H9 (cell line): ENCODE results near the gene MYCBPAP. TPM values are rescaled to one million over a fixed set of nuclear protein-coding genes. Genes with fewer than 3 reads are reported as not detected.

Experiments
- DNase-seq: peaks from one replicate; pipeline ENCODE4 v3.0.0-alpha.2; 2017
- H2AFZ ChIP-seq: one replicate; pipeline ENCODE4 v1.6.1; 2013; ENCODE audit warnings: mild to moderate bottlenecking, low read length, control low read depth, moderate library complexity
- H2AK5ac ChIP-seq: 2 replicates; pipeline ENCODE4 v1.6.1; 2013; ENCODE audit warnings: low read length, control low read depth, mixed read lengths; ENCODE audit not compliant: insufficient read length
- H2BK120ac ChIP-seq: one replicate; pipeline ENCODE4 v1.6.1; 2013; ENCODE audit warnings: low read depth, mild to moderate bottlenecking, low read length, control low read depth, inconsistent platforms; ENCODE audit not compliant: poor library complexity, severe bottlenecking
- H2BK12ac ChIP-seq: 2 replicates; pipeline ENCODE4 v1.6.1; 2013; ENCODE audit warnings: low read length, control low read depth, mixed read lengths, low read depth; ENCODE audit not compliant: insufficient read length
- H2BK15ac ChIP-seq: 2 replicates; pipeline ENCODE4 v1.6.1; 2013; ENCODE audit warnings: low read depth, low read length, control low read depth
- H2BK20ac ChIP-seq: one replicate; pipeline ENCODE4 v1.6.1; 2013; ENCODE audit warnings: low read depth, mild to moderate bottlenecking, low read length, control low read depth, inconsistent platforms; ENCODE audit not compliant: poor library complexity, severe bottlenecking
- H2BK5ac ChIP-seq: 2 replicates; pipeline ENCODE4 v1.6.1; 2013; ENCODE audit warnings: low read length, control low read depth, mixed read lengths; ENCODE audit not compliant: insufficient read length
- H3K14ac ChIP-seq: 2 replicates; pipeline ENCODE4 v1.6.1; 2013; ENCODE audit warnings: low read length, control low read depth; ENCODE audit not compliant: insufficient read depth
- H3K18ac ChIP-seq: 2 replicates; pipeline ENCODE4 v1.6.1; 2013; ENCODE audit warnings: low read depth, mild to moderate bottlenecking, mixed read lengths, low read length, control low read depth; ENCODE audit not compliant: insufficient read length
- H3K23ac ChIP-seq: 2 replicates; pipeline ENCODE4 v1.6.1; 2013; ENCODE audit warnings: low read length, control low read depth, mixed read lengths, low read depth; ENCODE audit not compliant: insufficient read length
- H3K23me2 ChIP-seq: 2 replicates; pipeline ENCODE4 v1.6.1; 2013; ENCODE audit warnings: low read depth, mild to moderate bottlenecking, mixed read lengths, low read length, control low read depth; ENCODE audit not compliant: insufficient read length, poor library complexity, severe bottlenecking
- H3K27ac ChIP-seq: 2 replicates; pipeline ENCODE4 v1.5.1; 2013; ENCODE audit warnings: low read length, control low read depth, mixed read lengths, low read depth; ENCODE audit not compliant: insufficient read length
- H3K27me3 ChIP-seq: 2 replicates; pipeline ENCODE4 v1.6.1; 2013; ENCODE audit warnings: low read length, control low read depth, inconsistent platforms; ENCODE audit not compliant: insufficient read depth
- H3K4ac ChIP-seq: 2 replicates; pipeline ENCODE4 v1.6.1; 2013; ENCODE audit warnings: low read depth, mild to moderate bottlenecking, control low read depth, inconsistent platforms, low read length, moderate library complexity
- H3K4me1 ChIP-seq: 2 replicates; pipeline ENCODE4 v1.6.1; 2013; ENCODE audit warnings: low read length, control low read depth, inconsistent platforms; ENCODE audit not compliant: insufficient read depth
- H3K4me2 ChIP-seq: 2 replicates; pipeline ENCODE4 v1.6.1; 2013; ENCODE audit warnings: low read length, control low read depth, mixed read lengths; ENCODE audit not compliant: insufficient read length, insufficient read depth
- H3K56ac ChIP-seq: 2 replicates; pipeline ENCODE4 v1.6.1; 2013; ENCODE audit warnings: low read depth, mild to moderate bottlenecking, mixed read lengths, low read length, control low read depth; ENCODE audit not compliant: insufficient read length
- H3K79me1 ChIP-seq: 2 replicates; pipeline ENCODE4 v1.6.1; 2013; ENCODE audit warnings: low read depth, mild to moderate bottlenecking, moderate library complexity, low read length, control low read depth, inconsistent platforms; ENCODE audit not compliant: insufficient read depth, poor library complexity, severe bottlenecking
- H3K79me2 ChIP-seq: 2 replicates; pipeline ENCODE4 v1.6.1; 2013; ENCODE audit warnings: low read length, control low read depth, inconsistent platforms; ENCODE audit not compliant: insufficient read depth
- H3K9ac ChIP-seq: 2 replicates; pipeline ENCODE4 v1.6.1; 2013; ENCODE audit warnings: low read length, control low read depth, mixed read lengths; ENCODE audit not compliant: insufficient read length; ENCODE audit errors: extremely low read depth
- H3K9me3 ChIP-seq: one replicate; pipeline ENCODE4 v1.6.1; 2013; ENCODE audit warnings: low read depth, low read length, inconsistent platforms; ENCODE audit not compliant: control insufficient read depth
- H3T11ph ChIP-seq: one replicate; pipeline ENCODE4 v1.6.1; 2013; ENCODE audit warnings: mild to moderate bottlenecking, low read length, control low read depth, inconsistent platforms
- H4K20me1 ChIP-seq: one replicate; pipeline ENCODE4 v1.6.1; 2013; ENCODE audit not compliant: control insufficient read depth, insufficient read length, insufficient read depth
- H4K5ac ChIP-seq: 2 replicates; pipeline ENCODE4 v1.6.1; 2013; ENCODE audit warnings: low read depth, mild to moderate bottlenecking, mixed read lengths, low read length, control low read depth; ENCODE audit not compliant: insufficient read length
- H4K8ac ChIP-seq: replicated peaks from 2 replicates; pipeline ENCODE4 v1.6.1; 2013; ENCODE audit warnings: low read length, control low read depth, mixed read lengths, low read depth; ENCODE audit not compliant: insufficient read length
- H4K91ac ChIP-seq: 2 replicates; pipeline ENCODE4 v1.6.1; 2013; ENCODE audit warnings: low read depth, mild to moderate bottlenecking, moderate library complexity, mixed read lengths, low read length, control low read depth; ENCODE audit not compliant: insufficient read length
- H3K27ac Mint-ChIP-seq, 3 experiments: 2 replicates in 2 of 3; 3 replicates in 1 of 3; pipeline ENCODE4 v1.8.0; 2020 to 2021; ENCODE audit warnings: mixed read lengths in 3 of 3, mild to moderate bottlenecking in 1 of 3, moderate library complexity in 1 of 3
- H3K27me3 Mint-ChIP-seq: 2 replicates; pipeline ENCODE4 v1.8.0; 2021; ENCODE audit warnings: low read depth, mild to moderate bottlenecking, moderate library complexity, mixed read lengths
- H3K36me3 Mint-ChIP-seq, 3 experiments: 2 replicates in 2 of 3; 3 replicates in 1 of 3; pipeline ENCODE4 v1.8.0; 2020 to 2021; ENCODE audit warnings: low read depth in 3 of 3, mixed read lengths in 3 of 3; ENCODE audit not compliant: insufficient read depth in 1 of 3
- H3K4me1 Mint-ChIP-seq, 2 experiments: 2 replicates each; pipeline ENCODE4 v1.8.0; 2020; ENCODE audit warnings: mixed read lengths in 2 of 2
- H3K4me3 Mint-ChIP-seq, 2 experiments: 2 replicates in 1 of 2; 3 replicates in 1 of 2; pipeline ENCODE4 v1.8.0; 2020 to 2021; ENCODE audit warnings: mild to moderate bottlenecking in 2 of 2, mixed read lengths in 2 of 2, moderate library complexity in 1 of 2
- H3K9me3 Mint-ChIP-seq, 2 experiments: 2 replicates in 1 of 2; 3 replicates in 1 of 2; pipeline ENCODE4 v1.8.0; 2020; ENCODE audit warnings: mild to moderate bottlenecking in 2 of 2, mixed read lengths in 2 of 2, moderate library complexity in 1 of 2
- CTCF ChIP-seq: fragments of 200-600 bp; sonication (generic); conservative IDR thresholded peaks from 3 replicates; pipeline ENCODE4 v1.8.0; 2021; ENCODE audit warnings: antibody characterized with exemption, mild to moderate bottlenecking
- WGBS: extraction: QIAGEN DNeasy Blood & Tissue Kit; methylation state at CpG from one replicate; pipeline ENCODE4 v1.1.7; 2013; ENCODE audit warnings: missing lambda C conversion rate, low lambda C conversion rate, mixed read lengths; ENCODE audit not compliant: insufficient read length; ENCODE audit errors: extremely low coverage; 5-methylcytosine and 5-hydroxymethylcytosine counted together
- total RNA-seq: library from RNA; stranded (reverse); gene quantifications from 2 replicates; pipeline ENCODE4 v1.2.1, GENCODE V29; 2021

The MYCBPAP gene
- total RNA-seq, 1 experiment from 2014 or later, result 1.7 TPM

- Histone ChIP-seq H3K79me2 (no peaks in the 10 kb centered on the region), H3K4ac (no peak overlapping the region), H3K18ac (no peak overlapping the region), H4K91ac (no peak overlapping the region), H3K4me2 (no peak overlapping the region), H2BK20ac (no peak overlapping the region), H2AFZ (no peak overlapping the region), H3K14ac (no peak overlapping the region), H3K79me1 (no peaks in the 10 kb centered on the region), H2BK12ac (no peak overlapping the region), H2AK5ac (no peak overlapping the region), H3K23me2 (peaks cover 4% of the 10 kb centered on the region), H2BK5ac (no peak overlapping the region), H4K20me1 (no peaks in the 10 kb centered on the region), H4K5ac (no peak overlapping the region), H3K23ac (no peak overlapping the region), H3K27me3 (peaks cover 10% of the 10 kb centered on the region; the same call in 1 of the 2 replicates), H2BK15ac (no peak overlapping the region), H3K56ac (no peak overlapping the region), H3K4me1 (peaks cover 3% of the 10 kb centered on the region; the same call in 1 of the 2 replicates), H3K9me3 (no peaks in the 10 kb centered on the region), H3T11ph (no peak overlapping the region), H3K27ac (no peak overlapping the region), H2BK120ac (no peak overlapping the region), H3K9ac (no peak overlapping the region), H4K8ac (no peak overlapping the region)
- Mint-ChIP-seq H3K9me3 (no peaks in the 10 kb centered on the region), H3K4me3 (no peak overlapping the region), H3K27me3 (peaks cover 21% of the 10 kb centered on the region), H3K4me1 (peaks cover 16% of the 10 kb centered on the region in 2 experiments), H3K27ac (no peak overlapping the region), H3K36me3 (peaks cover 0 to 4% (median 2%) of the 10 kb centered on the region in 3 experiments; a peak in 4 of 7 replicates)
- WGBS, result no CpG with 5 or more reads among the region's 3 CpGs
- TF ChIP-seq CTCF, result no peak
- DNase-seq, result no peak
These were observed 44.1 kb upstream of the MYCBPAP start for GRCh38 chr17:50464121-50464520.
